Activated naive CD4-positive, alpha-beta T cell treated with Interleukin-2 at 50 U/mL for 16 hours (primary cell): ENCODE results near the gene PTPRN2.
"Not testable (repeated sequence)": the region's sequence is repeated elsewhere in the genome, so short reads cannot be mapped to it uniquely, and the experiment has no call there.

Source experiments
- DNase-seq: peaks from one replicate; pipeline ENCODE4 v3.0.0-alpha.2; 2020

Gene PTPRN2

DNA sequence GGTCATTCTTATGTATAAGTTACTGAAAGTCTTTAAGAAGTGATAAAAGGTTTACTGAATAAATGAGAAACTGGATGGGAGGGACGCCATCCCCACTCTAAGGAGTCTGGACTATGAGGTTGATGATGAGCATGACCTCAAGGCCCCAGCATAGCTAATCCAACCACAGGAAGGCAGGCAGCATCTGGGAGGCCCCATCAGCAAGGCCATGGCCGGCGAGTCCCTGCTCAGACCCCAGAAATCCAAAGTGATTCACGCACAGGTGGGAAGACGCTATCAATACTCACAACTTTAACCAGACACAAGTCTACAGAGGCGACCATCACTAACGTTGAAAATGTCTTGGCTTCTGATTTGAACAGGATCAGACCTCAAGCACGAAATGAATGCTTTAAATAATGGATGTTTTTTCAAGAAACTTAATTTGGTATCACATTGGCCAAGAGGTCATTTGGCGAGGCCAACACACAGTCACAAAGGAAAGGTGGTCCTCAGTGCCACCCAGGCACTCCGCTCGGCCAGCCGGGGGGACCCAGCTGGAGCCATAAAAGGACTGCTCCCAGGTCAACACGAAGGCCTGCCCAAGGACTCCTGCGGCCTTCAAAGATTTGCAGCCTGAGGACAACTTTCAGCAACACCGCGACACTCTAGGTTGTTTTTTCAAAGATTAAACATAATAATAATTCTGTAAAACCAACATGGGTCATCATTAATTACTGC lies 228.5 kb downstream of the PTPRN2 start:
- DNase-seq = no peak

DNA sequence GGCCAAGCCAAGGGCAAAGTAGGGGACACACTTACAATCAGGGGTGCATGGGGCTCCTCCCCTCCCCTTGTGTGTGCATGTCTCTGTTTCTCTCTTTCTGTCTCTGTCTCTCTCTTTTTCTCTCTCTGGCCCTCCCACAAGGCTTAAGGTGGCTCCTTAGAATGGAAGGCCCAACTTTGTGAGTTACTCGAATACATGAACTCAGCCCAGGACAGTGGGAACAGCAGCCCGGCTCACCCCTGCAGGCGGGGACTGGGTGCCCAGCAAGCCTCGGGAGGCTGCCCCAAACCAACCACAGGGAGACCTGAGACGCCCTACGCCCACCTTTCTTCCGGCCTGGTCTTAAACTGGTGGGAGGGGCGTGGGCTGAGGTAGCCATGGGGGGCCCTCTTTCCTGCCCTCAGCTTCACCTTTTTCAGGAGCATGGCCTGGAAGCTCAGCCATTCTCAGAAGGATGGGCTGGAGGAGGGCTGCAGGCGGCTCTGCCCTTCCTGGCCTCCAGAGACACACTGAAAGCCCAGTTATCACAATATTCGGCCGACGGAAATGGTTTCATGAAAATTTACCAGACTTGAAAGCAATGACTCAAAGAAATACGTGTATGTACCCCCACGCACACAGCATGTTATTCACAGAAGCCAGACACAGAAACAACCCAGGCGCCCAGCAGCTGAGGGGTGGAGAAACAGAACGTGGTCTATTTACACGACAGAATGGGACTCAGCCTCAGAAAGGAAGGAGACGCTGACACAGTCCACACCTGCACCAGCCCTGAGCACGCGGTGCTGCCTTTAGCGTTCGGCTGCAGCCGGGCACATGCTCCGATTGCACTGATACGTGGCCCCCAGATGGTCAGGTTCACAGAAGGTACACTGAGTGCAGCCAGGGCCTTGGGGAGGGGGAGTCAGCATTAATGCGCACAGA lies 229.5 kb downstream of the PTPRN2 start:
- DNase-seq = no peak

- DNase-seq = no peak
These were observed 230.3 kb downstream of the PTPRN2 start for GRCh38 chr7:158357106-158357897.

DNA sequence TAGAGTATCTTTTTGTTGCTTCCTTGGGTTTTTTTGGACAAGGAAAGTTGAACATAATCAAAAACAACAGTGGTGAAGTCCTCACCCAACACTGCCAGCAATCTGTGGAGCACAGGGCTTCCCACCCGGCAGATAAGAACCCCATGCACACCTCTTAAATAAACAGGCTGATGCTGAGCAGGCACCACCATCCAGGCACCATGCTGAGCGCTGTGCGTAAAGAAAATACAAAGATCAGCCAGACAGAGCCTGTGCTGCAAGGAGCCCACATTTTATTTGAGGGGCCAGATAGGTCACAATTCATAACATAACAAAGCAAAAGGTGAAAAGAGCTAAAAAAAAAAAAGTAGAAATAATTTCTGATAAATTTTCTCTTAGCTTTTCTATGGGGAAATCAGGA lies 231.2 kb downstream of the PTPRN2 start:
- no peak for DNase-seq

DNA sequence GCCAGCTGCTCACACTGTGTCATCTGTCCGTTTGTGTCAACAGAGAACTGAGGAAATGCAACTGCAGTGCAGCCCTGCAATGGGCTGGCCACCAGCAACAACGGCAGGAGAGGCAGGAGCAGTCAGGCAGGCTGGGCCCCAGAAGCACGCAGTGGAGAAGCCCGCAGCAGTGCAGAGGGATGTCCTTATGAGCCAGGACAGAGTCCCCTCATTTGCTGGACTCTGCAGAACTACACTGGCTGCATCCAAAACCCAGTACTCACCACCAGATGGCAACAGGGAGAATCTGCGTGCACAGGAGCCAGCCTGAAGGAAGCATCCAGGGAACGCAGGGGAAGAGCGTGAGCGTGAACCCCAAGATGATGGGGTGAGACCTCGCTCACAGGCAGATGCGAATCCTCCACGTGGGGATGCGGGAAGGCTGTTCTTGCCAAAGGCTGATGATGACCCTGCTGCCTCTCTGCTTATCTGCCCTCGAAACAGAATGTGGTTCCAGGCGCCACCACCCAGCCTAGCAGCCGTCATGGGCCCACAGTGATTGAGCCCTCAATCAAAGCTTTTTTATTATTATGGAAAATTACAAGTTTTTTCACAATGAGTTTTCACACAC lies 232.1 kb downstream of the PTPRN2 start:
- no peak for DNase-seq

DNA sequence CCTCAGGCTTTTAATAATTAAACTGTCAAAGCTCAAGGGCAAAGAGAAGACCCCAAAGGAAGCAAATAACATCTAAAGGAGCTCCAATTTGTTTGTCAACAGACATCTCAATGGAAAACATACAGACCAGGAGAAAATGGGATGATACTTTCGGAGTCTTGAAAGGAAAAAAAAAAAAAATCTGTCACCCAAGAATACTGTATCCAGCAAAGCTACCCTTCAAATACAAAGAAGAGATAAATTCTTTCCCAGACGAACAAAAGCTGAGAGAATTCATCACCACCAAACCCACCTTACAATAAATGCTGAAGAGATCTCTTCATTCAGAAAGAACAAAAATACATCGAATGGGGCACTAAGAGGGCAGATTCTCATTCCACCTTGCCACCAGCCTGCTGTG lies 232.8 kb downstream of the PTPRN2 start:
- no peak for DNase-seq

- no peak for DNase-seq
These were observed 233.7 kb downstream of the PTPRN2 start for GRCh38 chr7:158353606-158354570.

GRCh38 chr7:158351899-158352729 lies 235.5 kb downstream of the PTPRN2 start:
- DNase-seq = not testable (repeated sequence)

DNA sequence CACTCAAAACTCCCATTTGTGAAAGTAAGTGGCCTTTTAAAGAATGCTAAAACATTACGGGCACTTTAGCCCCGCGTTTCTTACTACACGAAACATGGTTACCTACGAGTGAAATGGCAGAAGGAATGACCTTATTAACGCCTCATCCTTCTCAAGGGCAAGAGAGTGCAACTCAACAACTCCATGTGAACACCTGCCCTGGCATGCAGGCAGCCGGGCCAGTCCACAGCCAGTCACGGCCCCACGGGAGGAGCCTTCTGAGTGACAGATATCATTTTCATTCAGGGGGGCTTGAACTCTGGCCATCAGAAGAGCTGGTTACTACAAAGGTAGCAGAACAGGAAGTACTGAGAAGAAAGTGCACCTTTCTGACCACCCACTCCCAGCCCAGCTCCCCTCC lies 236.1 kb downstream of the PTPRN2 start:
- no peak for DNase-seq

DNA sequence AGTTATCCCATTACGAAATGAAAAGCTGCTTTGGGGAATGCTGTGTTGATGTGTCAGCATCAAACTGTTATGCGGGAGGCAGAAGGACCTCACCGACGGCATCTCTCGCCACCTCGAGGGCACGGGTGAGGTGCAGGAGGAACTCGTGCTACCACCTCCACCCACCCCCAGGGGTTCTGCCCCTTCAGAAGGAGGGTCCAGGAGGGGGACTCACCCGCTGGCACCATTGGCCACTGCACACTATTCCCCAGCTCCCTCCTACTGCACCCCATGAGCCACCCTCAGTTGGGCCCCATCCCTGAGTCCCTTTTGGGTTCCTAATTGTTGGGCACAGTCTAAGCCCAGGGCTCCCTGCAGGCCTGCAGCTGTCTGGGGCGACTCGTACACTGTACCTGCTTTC lies 236.6 kb downstream of the PTPRN2 start:
- DNase-seq = no peak

DNA sequence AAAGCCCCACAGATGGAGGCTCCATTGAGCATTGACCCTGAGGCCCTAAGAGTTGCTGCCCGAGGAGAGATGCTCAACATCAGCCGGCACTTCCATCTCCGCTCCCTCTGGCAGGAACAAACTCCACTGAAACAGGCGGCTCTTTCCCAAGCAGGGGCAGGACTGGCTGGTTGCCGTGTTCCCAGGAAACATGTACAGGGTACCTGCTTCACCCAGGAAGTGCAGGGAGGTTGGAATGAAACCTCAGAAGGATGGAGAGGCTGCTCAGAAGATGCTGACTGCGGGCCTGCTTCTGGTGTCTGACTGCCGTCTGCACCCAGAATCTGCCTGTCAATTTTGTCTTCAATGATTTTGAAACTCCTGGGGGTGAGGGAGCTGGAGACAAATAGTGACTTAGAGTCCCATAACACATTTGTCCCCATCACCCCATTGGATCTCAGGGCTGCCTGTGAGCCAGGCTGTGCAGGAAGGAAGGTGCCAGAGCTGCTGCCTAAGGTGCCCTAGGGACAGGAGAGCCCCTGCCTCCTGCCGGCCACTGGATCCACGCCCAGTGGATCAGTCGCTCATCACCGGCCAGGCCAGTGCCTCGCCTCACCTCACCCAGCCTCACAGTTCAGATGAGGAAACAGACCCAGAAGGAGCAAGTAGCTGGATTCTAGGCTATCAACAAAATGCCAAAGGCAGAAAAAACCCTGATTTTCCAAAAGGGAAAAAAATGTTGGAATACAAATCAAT lies 237.3 kb downstream of the PTPRN2 start:
- no peak for DNase-seq

DNA sequence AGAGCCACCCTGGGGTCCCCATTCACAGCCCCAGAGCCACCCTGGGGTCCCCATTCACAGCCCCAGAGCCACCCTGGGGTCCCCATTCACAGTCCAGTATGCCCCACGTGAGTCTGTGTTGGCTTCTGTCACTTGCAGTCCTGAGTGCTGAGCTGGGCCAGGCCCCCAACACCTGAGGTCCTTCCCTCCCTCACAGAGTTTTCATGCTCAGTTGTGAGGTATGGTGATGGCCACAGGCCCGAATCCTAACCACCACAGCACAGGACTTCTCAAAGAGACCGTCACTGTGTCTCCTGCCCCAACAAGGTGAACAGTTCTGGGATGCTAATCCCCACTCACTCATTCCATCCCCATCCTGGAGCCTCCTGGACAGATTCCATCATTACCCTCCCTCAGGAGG lies 239.2 kb downstream of the PTPRN2 start:
- no peak for DNase-seq

- DNase-seq = not testable (repeated sequence)
These were observed 239.6 kb downstream of the PTPRN2 start for GRCh38 chr7:158348039-158348438.

DNA sequence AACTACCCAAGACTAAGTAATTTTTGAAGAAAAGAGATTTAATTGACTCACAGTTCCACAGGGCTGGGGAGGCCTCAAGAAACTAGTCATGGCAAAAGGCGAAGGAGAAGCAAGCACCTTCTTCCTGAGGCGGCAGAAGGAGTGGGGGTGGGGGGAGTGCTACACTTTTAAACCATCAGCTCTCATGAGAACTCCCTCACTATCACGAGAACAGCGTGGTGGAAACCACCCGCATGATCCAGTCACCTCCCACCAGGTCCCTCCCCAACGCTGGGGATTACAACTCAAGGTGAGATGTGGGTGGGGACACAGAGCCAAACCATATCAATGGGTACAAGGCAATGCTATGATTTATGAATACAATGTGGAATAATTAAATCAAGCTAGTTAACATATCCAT lies 241.9 kb downstream of the PTPRN2 start:
- no peak for DNase-seq

DNA sequence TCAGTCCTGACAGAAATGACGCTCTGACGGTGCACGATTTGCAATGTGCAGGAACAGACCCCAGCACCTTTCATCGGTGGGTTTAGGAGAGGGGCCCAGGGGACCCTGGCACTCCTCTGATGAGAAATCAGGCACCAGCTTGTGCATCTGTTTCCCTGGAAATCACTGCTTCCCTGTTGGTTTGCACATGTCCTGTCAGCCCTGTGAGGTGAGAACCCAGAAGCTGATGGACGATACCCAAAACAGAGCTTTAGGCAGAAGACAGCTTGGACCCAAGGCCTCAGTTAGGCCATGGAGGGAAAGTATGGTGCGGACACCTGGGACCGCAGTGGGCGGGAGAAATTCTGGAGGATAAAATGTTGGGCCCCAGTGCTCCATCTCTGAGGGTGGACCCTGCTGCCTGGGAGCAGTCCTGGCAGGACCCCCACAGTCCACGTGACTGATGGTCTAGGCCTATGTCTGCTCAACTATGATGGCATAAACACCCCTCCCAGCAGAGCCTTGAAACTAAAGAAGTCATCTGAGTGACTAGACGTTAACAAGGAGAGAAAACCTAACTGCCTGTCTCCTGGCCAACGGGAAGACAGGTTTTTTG lies 242.8 kb downstream of the PTPRN2 start:
- no peak for DNase-seq

DNA sequence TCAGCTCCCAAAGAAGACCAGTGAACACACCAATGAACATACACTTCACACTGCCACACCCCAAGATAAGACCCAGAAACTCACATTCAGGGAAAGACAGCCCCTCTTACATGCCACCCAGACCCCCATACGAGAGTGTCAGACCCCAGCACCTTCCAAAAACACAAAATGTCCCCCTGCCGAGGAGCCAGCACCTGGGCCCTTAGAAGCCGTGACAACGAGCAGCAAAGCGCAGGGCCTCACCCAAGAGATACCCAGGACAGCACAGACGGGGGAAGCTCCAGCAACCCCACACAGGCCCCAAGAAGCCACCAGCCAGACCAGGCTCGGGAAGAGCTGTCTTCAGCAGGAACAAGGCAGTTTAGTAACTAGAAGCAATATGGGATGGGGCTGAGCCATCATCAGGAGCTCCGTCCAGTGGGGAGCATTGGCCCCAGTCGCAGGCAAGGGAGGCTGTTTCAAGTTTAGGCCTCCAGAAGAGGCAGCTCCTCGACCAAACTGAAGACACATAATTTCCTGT lies 243.6 kb downstream of the PTPRN2 start:
- DNase-seq = no peak

DNA sequence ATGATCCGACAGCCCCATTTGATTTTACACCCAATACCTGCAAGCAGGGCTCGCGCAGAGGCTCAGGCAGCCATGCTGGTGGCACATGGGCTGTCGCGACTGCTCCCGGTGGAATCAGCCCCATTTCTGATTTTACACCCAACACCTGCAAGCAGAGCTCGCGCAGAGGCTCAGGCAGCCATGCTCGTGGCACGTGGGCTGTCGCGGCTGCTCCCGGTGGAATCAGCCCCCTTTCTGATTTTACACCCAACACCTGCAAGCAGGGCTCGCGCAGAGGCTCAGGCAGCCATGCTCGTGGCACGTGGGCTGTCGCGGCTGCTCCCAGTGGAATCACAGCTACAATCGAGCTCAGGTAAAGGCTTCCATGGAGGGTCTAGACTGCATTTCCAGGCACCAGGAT lies 244.1 kb downstream of the PTPRN2 start:
- no peak for DNase-seq

DNA sequence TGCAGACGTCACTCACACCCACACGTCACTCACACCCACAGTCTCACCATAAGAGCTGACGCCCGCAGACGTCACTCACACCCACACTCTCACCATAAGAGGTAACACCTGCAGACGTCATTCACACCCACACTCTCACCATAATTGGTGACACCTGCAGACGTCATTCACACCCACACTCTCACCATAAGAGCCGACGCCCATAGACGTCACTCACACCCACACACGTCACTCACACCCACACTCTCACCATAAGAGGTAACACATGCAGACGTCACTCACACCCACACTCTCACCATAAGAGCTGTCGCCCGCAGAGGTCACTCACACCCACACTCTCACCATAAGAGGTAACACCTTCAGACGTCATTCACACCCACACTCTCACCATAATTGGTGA lies 246.5 kb downstream of the PTPRN2 start:
- not testable (repeated sequence) for DNase-seq

DNA sequence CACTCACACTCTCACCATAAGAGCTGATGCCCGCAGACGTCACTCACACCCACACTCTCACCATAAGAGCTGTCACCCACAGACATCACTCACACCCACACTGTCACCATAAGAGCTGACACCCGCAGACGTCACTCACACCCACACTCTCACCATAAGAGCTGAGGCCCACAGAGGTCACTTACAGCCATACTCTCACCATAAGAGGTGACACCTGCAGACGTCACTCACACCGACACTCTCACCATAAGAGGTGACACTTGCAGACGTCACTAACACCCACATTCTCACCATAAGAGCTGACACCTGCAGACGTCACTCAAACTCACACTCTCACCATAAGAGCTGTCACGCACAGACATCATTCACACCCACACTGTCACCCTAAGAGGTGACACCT lies 250.7 kb downstream of the PTPRN2 start:
- DNase-seq = not testable (repeated sequence)
